ENCODE measurements around the gene SERBP1. TPM values are rescaled to one million over a fixed set of nuclear protein-coding genes. Genes with fewer than 3 reads are reported as not detected.
"Not testable (repeated sequence)": the region's sequence is repeated elsewhere in the genome, so short reads cannot be mapped to it uniquely, and the experiment has no call there.

SERBP1 gene
- total RNA-seq, 1 donor from 2014 or later = 77.0 TPM

DNA sequence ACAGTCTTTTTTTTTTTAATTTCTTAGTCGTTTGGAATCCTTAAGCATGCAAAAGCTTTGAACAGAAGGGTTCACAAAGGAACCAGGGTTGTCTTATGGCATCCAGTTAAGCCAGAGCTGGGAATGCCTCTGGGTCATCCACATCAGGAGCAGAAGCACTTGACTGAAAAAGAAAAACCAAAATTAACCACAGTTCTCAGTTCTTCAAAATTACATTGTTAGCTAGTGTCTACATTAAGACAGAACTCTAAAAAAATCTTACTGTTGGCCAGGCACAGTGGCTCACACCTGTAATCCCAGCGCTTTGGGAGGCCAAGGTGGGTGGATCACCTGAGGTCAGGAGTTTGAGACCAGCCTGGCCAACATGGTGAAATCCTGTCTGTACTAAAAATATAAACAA is 17.1 kb downstream of the SERBP1 start:
- ATAC-seq; DNase-seq (ENCODE audit: low spot score): not testable (repeated sequence)

DNA sequence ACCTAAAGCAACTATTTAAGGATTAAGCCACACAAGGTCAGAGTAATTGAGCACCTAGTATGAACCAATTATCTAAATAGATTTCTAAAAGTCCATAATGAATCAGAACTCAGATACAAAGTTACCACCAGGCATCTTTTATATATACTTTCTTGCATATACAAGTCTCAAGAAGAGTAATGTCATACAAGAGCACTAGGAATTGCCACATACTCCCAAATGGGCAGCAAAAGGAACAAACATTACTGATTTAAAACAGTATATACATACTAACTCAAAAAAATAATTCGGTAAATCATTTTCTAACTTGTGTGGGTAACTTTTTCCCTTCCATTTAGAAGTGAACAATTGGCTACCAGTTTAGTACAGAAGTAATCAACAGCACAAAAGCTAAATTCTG is 22.1 kb downstream of the SERBP1 start:
- ATAC-seq (no peak), DNase-seq (ENCODE audit: low spot score) (no peak)

DNA sequence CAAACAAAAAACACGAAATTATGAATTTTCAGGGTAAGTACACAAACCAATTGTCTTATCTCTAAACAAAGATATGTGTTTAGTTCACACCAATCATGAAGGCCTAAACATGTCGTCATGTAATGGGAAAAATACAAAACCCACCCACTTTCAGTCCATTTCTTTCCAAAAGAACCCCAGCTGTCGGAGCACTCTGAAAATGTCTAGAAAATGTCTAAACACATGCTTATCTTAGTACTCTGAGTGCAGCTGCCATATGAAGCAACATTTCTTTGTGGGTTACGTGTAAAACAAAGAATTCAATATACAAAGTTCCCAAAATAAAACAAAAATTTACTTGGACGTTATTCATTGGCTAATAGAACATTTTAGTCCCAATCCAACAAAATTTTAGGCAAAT is 22.7 kb downstream of the SERBP1 start:
- DNase-seq (ENCODE audit: low spot score) (no peak), ATAC-seq (no peak)

DNA sequence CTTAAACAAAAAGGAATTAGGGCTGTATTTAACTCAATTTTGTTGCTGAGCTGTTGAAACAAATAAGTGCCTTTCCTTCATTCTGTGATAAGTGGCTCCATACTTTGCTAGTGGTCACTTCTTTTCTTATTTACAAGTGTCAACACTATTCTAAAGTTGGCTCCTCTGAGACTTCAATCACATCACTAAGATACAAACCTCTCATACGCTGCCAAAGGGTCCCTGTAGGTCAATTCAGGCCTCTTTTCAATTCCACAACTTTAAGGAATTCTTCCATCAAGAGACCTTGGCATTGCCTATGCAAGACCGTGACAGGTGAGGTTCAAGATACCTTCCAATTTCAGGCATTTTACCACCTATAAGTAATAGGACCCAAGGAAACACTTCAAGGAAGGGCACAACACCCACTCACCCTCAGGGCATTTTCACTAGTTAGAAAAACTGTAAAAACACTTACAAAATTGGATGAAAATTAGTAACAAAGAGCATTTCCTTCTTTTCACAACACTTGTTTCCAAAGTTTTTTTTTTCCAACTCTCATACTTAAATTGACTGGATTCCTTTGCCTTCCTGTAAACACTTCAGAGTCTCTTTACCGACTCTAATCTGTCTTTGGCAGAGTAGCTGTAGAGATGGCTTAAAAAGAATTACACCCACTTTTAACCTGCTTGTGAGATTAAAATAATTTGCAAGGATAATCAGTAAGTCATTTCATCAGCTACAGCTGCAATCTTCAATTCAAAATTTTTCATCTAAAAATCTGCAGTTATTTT is 24.5 kb downstream of the SERBP1 start:
- ATAC-seq = no peak

DNA sequence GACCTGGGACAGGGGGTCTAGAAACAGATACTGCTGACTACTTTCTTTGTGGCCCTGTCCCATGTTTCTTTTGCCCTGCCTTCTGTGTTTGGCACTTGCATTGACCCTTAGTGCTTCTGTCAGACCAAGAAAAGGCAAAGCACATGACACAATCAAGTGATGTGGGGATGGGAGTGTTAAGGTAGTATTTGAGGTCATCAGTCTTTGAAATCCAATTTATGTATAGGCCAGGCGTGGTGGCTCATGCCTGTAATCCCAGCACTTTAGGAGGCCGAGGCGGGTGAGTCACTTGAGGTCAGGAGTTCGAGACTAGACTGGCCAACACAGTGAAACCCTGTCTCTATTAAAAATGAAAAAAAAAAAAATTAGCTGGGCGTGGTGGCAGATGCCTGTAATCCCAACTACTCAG is 26.0 kb downstream of the SERBP1 start:
- DNase-seq (ENCODE audit: low spot score) (no peak), ATAC-seq (no peak)

More for the DNA sequence above, 24.5 kb downstream of the SERBP1 start:
- no peak for DNase-seq (ENCODE audit: low spot score)

DNA sequence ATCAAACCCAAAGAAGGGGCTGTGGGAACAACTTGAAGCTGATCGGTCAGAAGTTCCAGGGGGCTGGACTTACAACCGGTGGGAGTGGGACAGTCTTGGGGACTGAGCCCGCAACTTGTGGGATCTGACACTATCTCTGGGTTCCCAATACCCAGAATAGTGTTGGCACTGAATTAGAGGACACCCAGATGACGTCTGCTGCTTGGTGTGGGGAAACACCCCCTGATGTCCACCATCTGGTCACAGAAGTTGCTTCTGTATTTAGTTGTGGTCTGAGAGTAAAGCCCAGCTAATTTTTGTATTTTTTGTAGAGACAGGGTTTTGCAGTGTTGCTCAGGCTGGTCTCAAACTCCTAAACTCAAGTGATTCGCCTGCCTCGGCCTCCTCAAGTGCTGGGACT is 28.8 kb downstream of the SERBP1 start:
- DNase-seq (ENCODE audit: low spot score) (no peak), ATAC-seq (no peak)

DNA sequence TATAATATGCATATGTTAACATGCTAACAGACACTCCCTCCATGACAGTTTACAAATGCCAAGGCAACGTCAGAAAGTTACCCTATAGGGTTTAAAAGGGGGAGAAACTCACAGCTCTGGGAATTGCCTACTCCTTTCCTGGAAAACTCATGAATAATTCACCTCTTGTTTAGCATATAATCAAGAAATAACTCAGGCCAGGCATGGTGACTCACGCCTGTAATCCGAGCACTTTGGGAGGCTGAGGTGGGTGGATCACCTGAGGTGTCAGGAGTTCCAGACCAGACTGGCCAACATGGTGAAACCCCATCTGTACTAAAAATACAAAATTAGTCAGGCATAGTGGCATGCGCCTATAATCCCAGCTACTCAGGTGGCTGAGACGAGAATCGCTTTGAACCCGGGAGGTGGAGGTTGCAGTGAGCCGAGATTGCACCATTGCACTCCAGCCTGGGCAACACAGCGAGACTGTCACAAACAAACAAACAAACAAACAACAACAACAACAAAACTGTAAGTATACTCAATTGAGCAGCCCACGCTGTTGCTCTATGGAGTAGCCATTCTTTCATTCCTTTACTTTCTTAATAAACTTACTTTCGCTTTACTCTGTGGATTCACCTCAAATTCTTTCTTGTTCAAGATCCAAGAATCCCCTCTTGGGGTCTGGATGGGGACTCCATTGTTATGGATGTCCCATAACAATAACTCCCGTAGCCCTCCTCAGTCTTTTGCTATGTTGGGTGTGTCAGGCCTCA is 30.0 kb downstream of the SERBP1 start:
- not testable (repeated sequence) for ATAC-seq; DNase-seq (ENCODE audit: low spot score)

DNA sequence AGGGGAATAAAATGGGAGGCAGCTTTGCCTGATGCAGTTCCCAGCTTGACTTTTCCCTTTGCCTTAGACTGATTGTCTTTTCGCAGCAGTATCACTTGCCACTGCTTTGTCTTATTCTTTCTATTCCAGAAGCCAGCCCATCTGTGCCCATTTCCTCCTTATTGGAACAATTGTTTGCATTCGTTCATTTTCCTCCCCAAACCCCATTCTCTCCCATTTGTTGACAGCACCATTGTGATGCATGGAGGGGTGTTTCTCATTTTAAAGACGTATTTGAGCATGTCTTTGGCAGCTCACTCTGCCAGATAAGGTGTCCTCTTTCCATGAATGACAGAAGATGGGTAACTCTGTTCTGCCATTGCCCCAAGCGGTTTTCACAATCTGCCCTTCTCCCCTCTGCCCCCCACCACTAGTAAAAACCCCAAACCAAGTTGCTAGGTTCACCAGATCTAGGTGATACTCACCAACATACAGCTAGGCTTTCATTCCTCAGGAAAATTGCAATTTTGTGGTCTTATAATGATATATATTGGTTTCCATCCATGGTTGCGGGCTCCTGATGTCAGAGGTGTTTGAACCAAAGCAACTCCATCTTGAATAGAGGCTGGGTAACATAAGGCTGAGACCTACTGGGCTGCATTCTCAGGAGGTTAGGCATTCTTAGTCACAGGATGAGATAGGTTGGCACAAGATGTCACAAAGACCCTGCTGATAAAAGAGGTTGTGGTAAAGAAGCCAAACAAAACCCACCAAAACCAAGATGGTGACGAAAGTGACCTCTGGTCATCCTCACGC is 30.8 kb downstream of the SERBP1 start:
- DNase-seq (ENCODE audit: low spot score) (no peak), ATAC-seq (no peak)

DNA sequence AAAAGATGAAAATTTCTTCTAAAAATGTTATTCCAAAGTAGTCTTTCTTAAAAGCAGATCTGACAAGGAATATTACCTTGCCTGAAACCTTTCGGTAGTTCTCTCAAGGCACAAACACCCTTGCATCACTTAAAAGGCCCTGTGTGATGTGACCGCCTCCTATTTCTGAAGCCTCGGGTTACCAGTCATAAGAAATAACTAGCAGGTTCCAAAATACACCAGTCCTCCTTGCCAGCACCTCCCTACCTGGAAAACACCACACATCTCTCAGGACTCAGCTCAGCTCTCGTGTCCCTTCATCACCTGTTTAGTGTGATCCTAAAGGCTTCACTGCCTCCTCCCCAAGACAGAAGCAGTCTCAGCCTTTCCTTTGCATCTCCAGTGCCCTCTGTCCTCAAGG is 35.7 kb downstream of the SERBP1 start:
- ATAC-seq = no peak
- DNase-seq (ENCODE audit: low spot score) = no peak

DNA sequence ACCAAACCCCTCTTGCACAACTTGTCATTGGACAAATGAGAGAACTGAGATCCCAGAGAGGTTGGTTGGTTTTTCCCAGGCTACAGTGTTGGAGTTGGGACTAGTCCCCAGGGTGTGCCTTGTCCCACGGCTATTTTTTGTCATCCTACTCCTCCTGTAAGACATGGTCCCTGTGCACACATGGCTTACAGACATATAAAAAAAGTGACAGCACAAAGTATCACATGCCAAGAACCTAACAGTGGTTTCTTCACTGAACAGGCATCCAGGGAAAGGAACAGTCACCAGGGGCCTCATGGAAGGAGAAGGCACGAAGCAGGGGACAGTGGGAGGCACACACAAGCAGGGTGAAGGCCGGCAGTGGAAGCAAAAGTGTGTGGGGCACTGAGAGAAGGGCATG is 36.5 kb downstream of the SERBP1 start:
- no peak for DNase-seq (ENCODE audit: low spot score)
- peak; percentile 45 for ATAC-seq

DNA sequence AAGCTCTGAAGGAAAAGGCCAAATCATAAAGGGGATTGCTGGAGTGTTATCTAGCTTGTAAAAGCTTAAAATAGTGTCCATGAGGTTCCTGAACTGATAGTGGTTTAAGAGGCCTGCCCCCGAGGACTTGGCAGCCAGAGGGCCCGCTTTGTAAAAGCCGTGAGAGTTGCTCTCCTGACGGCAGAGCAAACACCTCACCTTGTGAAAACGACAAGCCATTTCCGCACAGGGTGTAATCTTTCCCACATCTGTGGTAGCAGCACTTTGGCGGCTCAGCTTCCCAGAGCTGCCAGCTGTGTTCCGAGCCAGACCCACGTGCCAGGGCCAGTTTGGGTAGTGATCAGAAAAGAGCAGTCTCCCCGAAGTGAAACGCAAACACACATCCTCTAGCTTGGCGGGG is 37.0 kb downstream of the SERBP1 start:
- ATAC-seq (peak; percentile 90), DNase-seq (ENCODE audit: low spot score) (peak; percentile 64)

DNA sequence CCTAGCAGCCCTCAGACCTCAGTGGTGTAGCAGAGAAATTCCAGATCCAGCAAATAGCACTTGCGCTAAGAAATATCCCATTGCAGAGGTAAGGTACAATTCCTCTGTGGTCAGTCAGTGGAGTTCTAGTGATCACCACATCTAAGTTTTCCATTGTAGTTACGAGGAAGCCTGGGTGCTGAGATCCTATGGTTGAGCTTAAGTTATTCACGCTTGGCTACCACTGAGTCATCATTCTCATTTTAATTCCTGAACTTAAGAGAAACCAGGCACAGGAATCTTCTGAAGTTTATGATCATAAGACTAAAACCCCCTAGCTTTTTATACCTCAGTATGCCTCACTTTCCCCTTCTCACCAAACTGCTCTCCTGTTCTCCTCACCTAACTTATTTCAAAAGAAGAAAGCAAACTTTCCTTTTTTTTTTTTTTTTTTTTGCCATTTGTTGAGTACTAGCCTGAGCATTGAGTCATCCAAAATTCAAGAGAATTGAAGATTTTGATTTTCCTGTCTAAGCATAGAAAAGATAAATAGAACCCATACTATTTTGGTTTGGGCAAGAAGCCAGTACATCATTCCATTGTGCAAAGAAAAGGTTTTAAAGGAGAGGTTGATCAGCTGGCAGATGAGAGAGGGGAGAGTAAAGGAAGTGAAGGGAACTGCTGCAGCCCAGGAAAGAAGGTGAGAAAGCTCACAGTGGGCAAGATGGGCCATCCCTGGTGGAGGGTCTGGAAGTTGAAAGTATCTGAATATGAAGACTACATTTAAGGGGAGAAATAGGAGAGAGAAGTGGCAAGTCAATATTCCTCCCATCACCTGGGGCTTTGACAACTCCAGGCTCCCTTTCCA is 39.9 kb downstream of the SERBP1 start:
- ATAC-seq (no peak), DNase-seq (ENCODE audit: low spot score) (no peak)

DNA sequence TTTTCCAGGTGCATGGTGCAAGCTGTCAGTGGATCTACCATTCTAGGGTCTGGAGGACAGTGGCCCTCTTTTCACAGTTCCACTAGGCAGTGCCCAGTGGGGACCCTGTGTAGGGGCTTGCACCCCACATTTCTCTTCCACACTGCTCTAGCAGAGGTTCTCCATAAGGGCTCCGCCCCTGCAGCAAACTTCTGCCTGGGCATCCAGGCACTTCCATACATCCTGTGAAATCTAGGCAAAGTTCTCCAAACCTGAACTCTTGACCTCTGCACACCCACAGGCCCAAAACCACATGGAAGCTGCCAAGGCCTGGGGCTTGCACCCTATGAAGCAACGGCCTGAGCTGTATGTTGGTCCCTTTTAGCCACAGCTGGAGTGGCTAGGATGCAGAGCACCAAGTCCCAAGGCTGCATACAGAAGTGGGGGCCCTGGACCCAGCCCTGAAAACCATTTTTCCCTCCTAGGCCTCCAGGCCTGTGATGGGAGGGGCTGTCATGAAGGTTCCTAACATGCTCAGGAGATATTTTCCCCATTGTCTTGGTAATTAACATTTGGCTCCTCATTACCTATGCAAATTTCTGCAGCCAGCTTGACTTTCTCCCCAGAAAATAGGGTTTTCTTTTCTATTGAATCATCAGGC is 46.1 kb downstream of the SERBP1 start:
- no peak for DNase-seq (ENCODE audit: low spot score)
- no peak for ATAC-seq

DNA sequence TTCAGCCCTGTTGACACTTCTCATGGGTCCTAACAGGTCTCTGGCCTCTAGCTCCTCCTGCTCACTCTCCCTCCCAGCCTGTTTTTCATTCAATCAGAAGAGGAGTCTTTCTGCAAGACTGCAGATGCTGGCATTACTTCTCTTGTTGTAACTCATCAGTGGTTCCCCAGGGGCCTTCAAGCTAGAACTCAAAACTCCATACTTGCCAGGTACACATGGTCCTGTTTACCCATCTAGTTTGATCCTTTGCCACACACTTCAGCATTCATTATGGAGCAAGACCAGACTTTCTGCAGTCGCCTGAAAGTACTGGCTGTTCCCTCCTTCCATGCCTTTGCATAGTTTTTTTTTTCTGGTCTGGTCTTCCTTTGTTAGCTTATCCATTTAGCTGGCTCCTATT is 47.9 kb downstream of the SERBP1 start:
- ATAC-seq = peak; percentile 74
- no peak for DNase-seq (ENCODE audit: low spot score)

DNA sequence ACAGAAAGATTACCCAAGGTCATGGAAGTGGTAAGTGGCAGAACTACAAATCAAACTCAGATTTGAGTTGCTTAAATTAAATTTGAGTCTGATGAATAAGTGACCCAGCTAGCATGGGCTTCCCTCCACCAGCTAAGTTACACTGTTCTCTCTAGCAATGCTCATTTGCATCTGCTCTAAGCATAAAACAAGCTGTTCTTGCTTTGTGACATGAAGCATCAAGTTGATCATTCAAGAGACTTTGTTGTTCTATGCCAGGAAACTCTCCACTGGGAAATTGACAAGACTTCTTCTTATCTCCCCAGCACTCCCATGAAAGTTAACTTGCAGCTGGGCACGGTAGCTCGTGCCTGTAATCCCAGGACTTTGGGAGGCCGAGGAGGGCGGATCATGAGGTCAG is 49.0 kb downstream of the SERBP1 start:
- ATAC-seq (no peak), DNase-seq (ENCODE audit: low spot score) (no peak)

DNA sequence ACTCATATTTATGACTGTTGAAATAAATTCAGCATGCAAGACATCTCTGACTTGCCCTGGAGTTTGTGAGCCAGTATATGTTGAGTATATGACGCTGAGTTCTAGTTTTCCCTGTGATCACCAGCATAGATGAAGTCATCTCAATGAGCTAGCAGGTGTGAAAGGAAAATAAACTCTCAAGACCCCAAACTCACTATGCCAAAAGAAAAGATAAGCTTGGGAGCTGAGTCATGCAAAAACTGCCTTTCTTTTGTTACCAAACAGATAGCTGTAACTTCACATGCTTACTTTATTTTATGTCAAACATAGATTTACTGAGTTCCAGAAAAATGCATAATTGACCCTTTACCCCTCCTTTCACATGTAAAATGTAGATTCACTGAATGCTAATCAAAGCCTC is 52.9 kb downstream of the SERBP1 start:
- ATAC-seq = no peak
- no peak for DNase-seq (ENCODE audit: low spot score)

DNA sequence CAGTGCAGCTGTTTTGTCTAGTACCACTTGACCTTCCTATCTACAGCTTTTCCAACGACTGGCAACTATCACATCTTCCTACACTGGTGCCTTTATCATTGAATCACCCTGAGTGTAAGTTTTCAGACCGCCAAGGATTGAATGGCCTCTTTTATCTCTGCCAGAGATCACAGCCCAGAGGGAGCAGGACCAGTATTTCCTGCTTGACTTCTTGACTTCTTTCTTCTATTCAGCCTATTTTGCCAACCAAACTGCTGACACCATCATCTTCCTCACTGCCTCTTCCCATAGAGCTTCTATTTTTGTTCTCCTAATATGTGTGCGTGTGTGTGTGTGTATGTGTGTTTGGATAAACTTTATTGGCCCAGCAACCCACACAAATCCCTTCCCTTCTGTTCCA is 53.8 kb downstream of the SERBP1 start:
- ATAC-seq (no peak), DNase-seq (ENCODE audit: low spot score) (no peak)

DNA sequence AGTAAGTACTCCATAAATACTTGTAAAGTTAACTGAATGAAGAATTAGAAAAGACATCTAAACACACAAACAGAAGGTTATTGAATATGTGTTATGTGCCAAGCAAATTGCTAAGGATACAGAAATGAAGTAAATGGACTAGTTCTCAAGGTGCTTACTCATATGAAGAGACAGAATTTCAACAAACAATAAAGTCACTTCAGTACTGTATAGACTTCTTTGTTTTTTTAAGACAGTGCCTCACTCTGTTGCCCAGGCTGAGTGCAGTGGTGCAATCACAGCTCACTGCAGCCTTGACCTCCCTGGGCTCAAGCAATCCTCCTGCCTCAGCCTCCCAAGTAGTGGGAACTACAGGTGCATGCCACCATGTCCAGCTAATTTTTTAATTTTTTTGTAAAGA is 57.3 kb downstream of the SERBP1 start:
- DNase-seq (ENCODE audit: low spot score) (no peak), ATAC-seq (no peak)

DNA sequence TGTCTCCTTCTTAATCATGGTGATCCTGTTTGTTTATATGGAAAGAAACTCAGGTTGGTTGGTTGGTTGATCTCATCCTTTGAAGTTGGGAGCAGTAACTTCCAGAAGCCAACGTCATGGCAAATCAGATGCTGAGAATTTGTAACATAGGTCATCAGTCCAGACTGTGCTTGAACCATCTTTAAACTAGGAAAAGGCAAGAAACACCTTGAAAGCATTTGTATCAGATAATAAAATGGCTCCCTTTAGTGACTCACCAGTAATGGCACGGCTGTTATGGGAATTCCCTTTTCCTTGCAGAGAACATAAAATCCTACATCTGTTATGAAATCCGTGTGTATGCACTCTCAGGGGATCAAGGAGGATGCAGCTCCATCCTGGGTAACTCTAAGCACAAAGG is 58.1 kb downstream of the SERBP1 start:
- DNase-seq (ENCODE audit: low spot score) (no peak), ATAC-seq (no peak)

DNA sequence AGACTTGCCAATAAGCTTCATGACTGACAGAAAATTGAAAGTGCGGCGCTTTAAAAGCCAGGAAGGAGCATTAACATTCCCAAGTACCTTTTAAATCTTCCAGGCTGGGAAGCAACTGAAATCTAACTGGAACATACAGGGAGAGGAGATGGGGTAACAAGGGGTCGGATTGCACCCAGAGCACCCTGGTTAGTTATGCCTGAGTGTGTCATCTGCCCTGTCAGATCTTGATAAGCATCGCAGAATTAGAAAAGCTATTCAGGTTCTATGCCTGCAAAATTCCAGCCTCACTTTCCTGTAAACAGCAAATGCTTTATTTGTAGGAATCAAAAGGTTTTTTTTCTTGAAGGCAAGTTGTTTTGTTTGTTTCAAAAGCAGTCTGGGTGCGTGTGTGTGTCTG is 58.5 kb downstream of the SERBP1 start:
- ATAC-seq (peak; percentile 23), DNase-seq (ENCODE audit: low spot score) (no peak)

Data from left lobe of liver (tissue), 2 donors.